NB4 (cell line): ENCODE measurements around the gene PAX8.
"Not testable (repeated sequence)": the region's sequence is repeated elsewhere in the genome, so short reads cannot be mapped to it uniquely, and the experiment has no call there.

Source experiments
- CTCF ChIP-seq: IDR thresholded peaks from one replicate; pipeline ENCODE4 v1.5.1; 2012; ENCODE audit warnings: low read depth, low read length
- POLR2A ChIP-seq: IDR thresholded peaks from 2 replicates; pipeline ENCODE4 v1.6.1; 2011; ENCODE audit warnings: mild to moderate bottlenecking; ENCODE audit not compliant: insufficient read length; ENCODE audit errors: extremely low read depth

- not testable (repeated sequence) for TF ChIP-seq POLR2A, CTCF
These were observed 27.0 kb upstream of the PAX8 start for GRCh38 chr2:113305749-113306148.
